ENCODE data around the gene KLK8. TPM values are rescaled to one million over a fixed set of nuclear protein-coding genes. Genes with fewer than 3 reads are reported as not detected.

Gene KLK8
- total and polyA plus RNA-seq, 5 donors: 0.07 TPM; not detected in 4

DNA sequence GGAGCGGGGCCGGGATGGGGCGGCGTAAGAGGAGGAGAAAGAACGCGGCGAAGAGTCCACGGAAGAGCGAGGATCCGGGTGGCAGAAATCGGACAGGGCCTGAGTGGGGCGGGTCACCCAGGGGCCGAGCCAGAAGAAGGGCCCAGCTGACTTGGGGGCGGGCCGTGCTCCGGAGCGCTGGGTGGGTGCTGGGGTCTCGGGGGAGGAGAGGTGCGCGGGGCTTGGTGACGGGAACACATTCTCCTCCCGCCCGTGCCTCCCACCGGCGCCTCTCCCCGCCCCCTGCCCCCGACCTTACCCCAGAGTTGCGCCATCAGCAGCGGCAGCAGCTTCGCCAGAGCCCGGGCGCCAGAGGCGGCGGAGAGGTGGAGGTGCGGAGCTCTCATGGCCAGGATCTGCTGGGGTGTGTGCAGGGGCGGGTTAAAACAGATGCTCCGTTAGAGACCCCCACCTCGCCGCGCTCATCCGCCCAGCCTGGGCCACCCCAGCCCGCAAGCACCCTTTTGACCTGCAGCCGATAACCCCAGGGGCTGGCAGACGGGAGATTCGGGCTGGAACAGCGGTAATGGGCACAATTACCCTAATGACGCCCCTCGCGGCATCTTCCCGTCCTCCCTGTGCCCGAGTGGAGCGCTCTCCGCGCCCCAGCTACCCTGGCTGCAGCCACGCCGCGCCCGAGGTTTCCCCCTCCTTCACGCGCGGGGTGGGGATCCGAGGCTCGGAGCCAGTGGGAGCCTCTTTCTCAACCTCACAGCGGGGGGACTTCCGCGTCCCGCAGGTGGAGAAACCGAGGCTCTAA is 17.5 kb upstream of the KLK8 start:
- 2% methylated on average over 68 of the region's 68 CpGs for WGBS
- no peaks in the 10 kb centered on the region for H3K9me3 ChIP-seq (ENCODE audit: control insufficient read depth, low read length)
- peaks cover 4% of the 10 kb centered on the region for H3K4me1 ChIP-seq (ENCODE audit: control insufficient read depth, insufficient read depth, low read length)
- ATAC-seq (peak; percentile 20 to 44), DNase-seq (peak; percentile 27 to 78 (median 67))
- intact Hi-C loops (cut with DNase I): loop anchor here in 1 of 4 donors (5.0 kb wide), 1 partner anchor 78 kb away; no protein-coding TSS in a partner anchor
- H3K27me3 ChIP-seq (ENCODE audit: control insufficient read depth, insufficient read depth): no peaks in the 10 kb centered on the region
- H3K4me3 ChIP-seq (ENCODE audit: low read length): peak overlapping the region; percentile 29
- H3K27ac ChIP-seq (ENCODE audit: low read length): no peak overlapping the region

DNA sequence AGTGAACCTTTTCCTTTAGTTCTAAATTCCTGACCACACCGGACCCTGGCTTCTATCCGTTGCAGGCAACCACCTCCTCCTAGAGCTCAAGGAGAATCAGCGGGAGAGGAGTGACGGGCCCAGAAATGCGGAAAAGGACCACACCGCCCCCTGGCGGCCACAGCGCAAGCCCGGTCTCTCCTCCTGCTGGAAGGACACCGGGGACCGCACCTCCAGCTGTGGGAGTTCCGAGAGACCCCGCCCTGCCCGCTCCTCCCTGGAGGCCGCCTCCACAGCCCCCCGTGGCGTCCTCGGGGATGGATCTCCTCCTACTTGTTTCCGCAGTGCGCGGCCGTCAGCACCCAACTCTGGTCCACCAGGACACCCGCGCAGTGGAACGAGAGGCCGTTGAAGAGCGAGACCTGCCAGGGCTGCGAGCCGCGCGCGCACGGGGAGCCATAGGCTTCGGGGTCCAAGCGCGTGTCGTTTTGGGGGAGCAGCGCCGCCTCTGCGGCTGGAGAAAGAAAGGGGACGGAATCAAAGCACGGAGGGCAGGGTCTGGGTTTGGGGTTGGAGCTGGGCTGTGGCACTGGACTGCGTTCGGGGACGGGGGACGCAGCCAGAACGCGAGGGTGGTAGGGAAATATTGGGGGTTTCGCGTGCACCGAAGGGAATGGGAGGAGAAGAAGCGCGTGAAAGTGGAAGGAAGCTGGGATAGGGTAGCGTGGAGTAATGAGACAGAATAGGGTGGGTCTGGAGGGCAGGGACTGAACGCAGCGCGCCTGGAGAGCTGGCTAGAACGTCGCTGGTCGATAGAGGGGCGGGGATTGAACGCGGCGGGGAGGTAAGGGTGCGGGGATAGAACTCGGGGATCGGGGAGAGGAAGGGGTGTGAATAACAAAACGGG is 15.6 kb upstream of the KLK8 start:
- DNase-seq (peak; percentile 36 to 84 (median 73)), ATAC-seq (peak; percentile 13 to 46)
- Histone ChIP-seq H3K4me3 (ENCODE audit: low read length) (no peak overlapping the region), H3K27me3 (ENCODE audit: control insufficient read depth, insufficient read depth) (no peaks in the 10 kb centered on the region), H3K27ac (ENCODE audit: low read length) (no peak overlapping the region), H3K9me3 (ENCODE audit: control insufficient read depth, low read length) (no peaks in the 10 kb centered on the region), H3K4me1 (ENCODE audit: control insufficient read depth, insufficient read depth, low read length) (peaks cover 4% of the 10 kb centered on the region)
- 1% methylated on average over 68 of the region's 68 CpGs for WGBS
- intact Hi-C loops (cut with DNase I): loop anchor here in 1 of 4 donors (5.0 kb wide), 1 partner anchor 80 kb away; no protein-coding TSS in a partner anchor

DNA sequence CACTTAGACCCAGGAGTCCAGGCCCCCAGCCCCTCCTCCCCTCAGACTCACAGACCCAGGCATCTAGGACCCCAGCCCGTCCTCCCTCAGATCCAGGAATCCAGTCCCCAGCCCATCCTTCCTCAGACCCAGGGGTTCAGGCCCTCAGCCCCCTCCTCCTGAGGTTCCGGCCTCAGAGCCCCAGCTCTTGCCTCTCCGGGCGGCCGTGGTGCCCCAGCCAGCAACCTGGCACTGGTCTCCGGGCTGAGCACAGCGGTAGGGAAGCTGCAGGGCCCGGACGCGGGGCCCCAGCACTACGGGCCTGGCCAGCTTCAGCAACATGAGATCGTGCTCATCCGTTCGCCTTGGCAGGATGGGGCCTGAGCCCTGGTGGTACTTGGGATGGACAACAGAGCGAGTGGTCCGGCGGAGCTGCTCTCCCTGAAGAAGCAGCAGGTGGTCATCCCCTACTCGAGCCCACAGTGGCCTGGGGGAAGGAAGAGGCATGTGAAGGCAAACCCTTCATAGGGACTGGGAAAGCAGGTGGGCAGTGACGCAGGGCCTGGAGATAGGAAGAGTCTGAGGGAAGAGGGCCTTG is 14.4 kb upstream of the KLK8 start:
- Histone ChIP-seq H3K9me3 (ENCODE audit: control insufficient read depth, low read length) (no peaks in the 10 kb centered on the region), H3K27ac (ENCODE audit: low read length) (no peak overlapping the region), H3K4me3 (ENCODE audit: low read length) (no peak overlapping the region), H3K4me1 (ENCODE audit: control insufficient read depth, insufficient read depth, low read length) (peaks cover 4% of the 10 kb centered on the region), H3K27me3 (ENCODE audit: control insufficient read depth, insufficient read depth) (no peaks in the 10 kb centered on the region)
- ATAC-seq (no peak), DNase-seq (no peak)
- intact Hi-C loops (cut with DNase I): loop anchor here in 1 of 4 donors (5.0 kb wide), 1 partner anchor 82 kb away; no protein-coding TSS in a partner anchor
- 85% methylated on average over 19 of the region's 19 CpGs for WGBS

DNA sequence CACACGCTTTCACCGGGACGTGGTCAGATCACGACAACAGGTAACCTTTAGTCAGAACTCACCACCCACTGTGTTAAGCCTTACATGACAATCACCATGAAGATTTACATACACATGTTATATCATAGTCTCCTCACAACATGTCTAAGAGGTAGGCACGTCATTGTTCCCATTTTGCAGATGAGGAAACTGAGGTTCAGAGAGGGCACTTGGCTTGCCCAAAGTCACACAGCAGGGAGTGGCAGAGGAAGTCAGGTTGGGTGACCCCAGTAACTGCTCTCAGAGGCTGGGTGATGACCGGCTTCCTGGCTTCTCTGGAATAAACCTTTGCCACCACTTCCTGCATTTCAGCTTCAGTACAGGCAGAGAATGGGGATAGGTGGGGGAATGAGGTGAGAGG is 12.8 kb upstream of the KLK8 start:
- no peaks in the 10 kb centered on the region for H3K9me3 ChIP-seq (ENCODE audit: control insufficient read depth, low read length)
- no peaks in the 10 kb centered on the region for H3K27me3 ChIP-seq (ENCODE audit: control insufficient read depth, insufficient read depth)
- DNase-seq: no peak
- WGBS: 83% methylated on average over 6 of the region's 6 CpGs
- H3K4me3 ChIP-seq (ENCODE audit: low read length): no peak overlapping the region
- intact Hi-C loops (cut with DNase I): no loop called here
- no peak for ATAC-seq
- H3K27ac ChIP-seq (ENCODE audit: low read length): no peak overlapping the region
- H3K4me1 ChIP-seq (ENCODE audit: control insufficient read depth, insufficient read depth, low read length): peaks cover 2% of the 10 kb centered on the region

GRCh38 chr19:51012661-51013190 is 11.3 kb upstream of the KLK8 start:
- H3K27me3 ChIP-seq (ENCODE audit: control insufficient read depth, insufficient read depth): no peaks in the 10 kb centered on the region
- no peak for DNase-seq
- ATAC-seq: no peak
- intact Hi-C loops (cut with DNase I): no loop called here
- no peaks in the 10 kb centered on the region for H3K4me1 ChIP-seq (ENCODE audit: control insufficient read depth, insufficient read depth, low read length)
- H3K4me3 ChIP-seq (ENCODE audit: low read length): no peak overlapping the region
- no peak overlapping the region for H3K27ac ChIP-seq (ENCODE audit: low read length)
- no peaks in the 10 kb centered on the region for H3K9me3 ChIP-seq (ENCODE audit: control insufficient read depth, low read length)
- WGBS: 55% methylated on average over 12 of the region's 12 CpGs

DNA sequence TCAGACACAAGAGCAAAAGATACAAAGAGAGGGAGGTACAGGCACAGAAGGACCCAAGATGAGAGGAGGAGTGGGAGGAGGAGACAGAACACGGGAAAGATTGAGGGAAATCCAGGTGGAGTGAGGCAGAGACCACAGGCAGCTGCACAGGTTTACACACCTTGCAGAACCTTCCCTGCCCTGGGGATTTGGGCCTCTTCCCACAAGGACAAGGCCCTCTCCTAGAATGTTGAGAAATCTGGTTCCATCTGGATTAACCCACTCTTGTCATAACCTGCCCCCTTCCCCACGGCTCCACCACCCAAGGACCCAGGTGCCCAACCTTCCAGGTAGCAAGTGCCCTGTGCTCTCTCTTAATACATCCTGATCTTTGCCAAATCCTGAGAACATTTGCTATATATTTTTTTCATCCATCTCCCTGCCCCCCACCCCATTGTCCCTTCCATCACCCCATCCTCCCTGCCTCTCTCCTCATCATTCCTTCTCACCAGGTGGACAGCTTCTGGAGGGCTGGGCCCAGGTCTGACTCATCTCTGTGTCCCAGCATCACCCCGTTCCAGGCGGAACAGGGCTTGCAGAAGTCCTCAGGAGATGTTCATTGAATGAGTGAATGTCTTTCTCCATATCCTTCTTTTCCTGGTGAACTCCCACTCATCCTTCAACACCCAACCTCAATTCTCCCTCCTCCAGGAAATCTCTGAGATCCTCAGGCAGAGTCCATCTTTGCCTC is 8.8 kb upstream of the KLK8 start:
- Histone ChIP-seq H3K9me3 (ENCODE audit: control insufficient read depth, low read length) (no peaks in the 10 kb centered on the region), H3K4me1 (ENCODE audit: control insufficient read depth, insufficient read depth, low read length) (no peaks in the 10 kb centered on the region), H3K4me3 (ENCODE audit: low read length) (no peak overlapping the region), H3K27ac (ENCODE audit: low read length) (no peak overlapping the region), H3K27me3 (ENCODE audit: control insufficient read depth, insufficient read depth) (no peaks in the 10 kb centered on the region)
- no peak for DNase-seq
- ATAC-seq: no peak
- intact Hi-C loops (cut with DNase I): no loop called here
- WGBS: 65% methylated on average over 4 of the region's 4 CpGs

DNA sequence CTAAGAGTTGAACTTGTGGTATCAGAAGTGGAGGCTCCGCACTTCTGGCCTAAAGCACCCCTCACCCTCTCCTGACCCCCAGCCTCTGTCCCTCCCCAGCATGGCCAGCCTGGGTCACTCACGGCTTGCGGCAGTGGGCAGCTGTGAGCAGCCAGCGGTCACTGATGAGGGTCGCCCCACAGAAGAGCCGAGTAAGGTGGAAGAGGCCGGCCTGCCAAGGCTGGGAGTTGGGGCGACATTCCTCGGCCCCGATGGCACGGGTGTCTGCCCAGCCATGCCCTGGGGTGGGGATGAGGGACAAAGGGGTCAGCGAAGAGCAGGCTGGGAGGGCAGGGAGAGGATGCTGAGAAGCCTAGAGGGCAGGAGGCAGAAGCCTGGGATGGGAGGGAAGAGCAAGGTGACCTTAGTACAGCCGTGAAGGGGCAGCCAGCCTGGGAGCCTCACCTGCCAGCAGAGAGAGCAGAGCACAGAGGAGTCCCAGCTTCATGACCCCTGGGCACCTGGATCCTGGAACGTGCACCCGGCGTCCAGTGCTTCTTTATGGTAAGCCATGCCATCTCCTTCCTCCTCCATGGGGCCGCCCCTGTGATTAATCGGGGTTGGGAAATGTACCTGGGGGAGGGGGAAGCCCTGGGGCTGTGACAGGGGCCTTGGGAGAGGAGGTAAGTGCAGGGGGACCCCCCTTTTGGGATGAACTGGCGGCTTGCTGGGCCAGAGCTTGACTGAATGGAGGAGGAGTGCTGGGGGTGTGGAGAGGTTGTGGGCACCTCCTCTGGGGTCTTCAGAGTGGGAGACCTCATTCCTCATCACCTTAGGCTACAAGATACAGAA is 7.9 kb upstream of the KLK8 start:
- Histone ChIP-seq H3K9me3 (ENCODE audit: control insufficient read depth, low read length) (no peaks in the 10 kb centered on the region), H3K4me3 (ENCODE audit: low read length) (no peak overlapping the region), H3K27ac (ENCODE audit: low read length) (no peak overlapping the region), H3K27me3 (ENCODE audit: control insufficient read depth, insufficient read depth) (no peaks in the 10 kb centered on the region), H3K4me1 (ENCODE audit: control insufficient read depth, insufficient read depth, low read length) (no peaks in the 10 kb centered on the region)
- intact Hi-C loops (cut with DNase I): no loop called here
- 70% methylated on average over 19 of the region's 19 CpGs for WGBS
- DNase-seq: no peak
- ATAC-seq: no peak

- Histone ChIP-seq H3K4me3 (ENCODE audit: low read length) (no peak overlapping the region), H3K27ac (ENCODE audit: low read length) (no peak overlapping the region), H3K27me3 (ENCODE audit: control insufficient read depth, insufficient read depth) (no peaks in the 10 kb centered on the region), H3K4me1 (ENCODE audit: control insufficient read depth, insufficient read depth, low read length) (no peaks in the 10 kb centered on the region), H3K9me3 (ENCODE audit: control insufficient read depth, low read length) (no peaks in the 10 kb centered on the region)
- no peak for DNase-seq
- WGBS: 68% methylated on average over 3 of the region's 3 CpGs
- intact Hi-C loops (cut with DNase I): no loop called here
- no peak for ATAC-seq
These were observed 6.1 kb upstream of the KLK8 start for GRCh38 chr19:51007488-51007887.

- H3K4me3 ChIP-seq (ENCODE audit: low read length): no peak overlapping the region
- no peaks in the 10 kb centered on the region for H3K9me3 ChIP-seq (ENCODE audit: control insufficient read depth, low read length)
- H3K4me1 ChIP-seq (ENCODE audit: control insufficient read depth, insufficient read depth, low read length): no peaks in the 10 kb centered on the region
- H3K27me3 ChIP-seq (ENCODE audit: control insufficient read depth, insufficient read depth): no peaks in the 10 kb centered on the region
- no peak overlapping the region for H3K27ac ChIP-seq (ENCODE audit: low read length)
- DNase-seq: no peak
- intact Hi-C loops (cut with DNase I): no loop called here
- ATAC-seq: no peak
- WGBS: 45% methylated on average over 8 of the region's 8 CpGs
These were observed 5.0 kb upstream of the KLK8 start for GRCh38 chr19:51006406-51006805.

DNA sequence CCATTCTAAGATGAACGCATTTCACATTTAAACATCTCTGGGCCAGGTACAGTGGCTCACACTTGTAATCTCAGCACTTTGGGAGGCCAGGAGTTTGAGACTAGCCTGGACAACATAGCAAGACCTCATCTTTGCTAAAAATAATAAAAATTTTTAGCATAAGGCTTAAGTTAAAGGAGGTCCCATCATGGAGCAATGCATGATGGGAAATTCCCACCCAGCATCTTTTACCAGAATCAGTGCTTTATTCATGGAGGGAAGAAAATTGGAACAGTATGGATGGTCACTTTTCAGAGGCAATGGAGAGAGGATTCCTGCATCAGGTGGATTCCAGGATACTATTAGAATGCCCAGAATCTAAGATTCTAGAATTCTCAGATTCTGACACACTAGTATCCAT is 3.8 kb upstream of the KLK8 start:
- no peak for ATAC-seq
- WGBS: 90% methylated on average over 1 of the region's 1 CpG
- H3K27me3 ChIP-seq (ENCODE audit: control insufficient read depth, insufficient read depth): no peaks in the 10 kb centered on the region

More for the DNA sequence above, 3.8 kb upstream of the KLK8 start:
- Histone ChIP-seq H3K27ac (ENCODE audit: low read length) (no peak overlapping the region), H3K4me1 (ENCODE audit: control insufficient read depth, insufficient read depth, low read length) (no peaks in the 10 kb centered on the region), H3K9me3 (ENCODE audit: control insufficient read depth, low read length) (no peaks in the 10 kb centered on the region), H3K4me3 (ENCODE audit: low read length) (no peak overlapping the region)
- DNase-seq: no peak
- intact Hi-C loops (cut with DNase I): no loop called here

Data from right cardiac atrium (tissue), 5 donors.